NOMO-1 (cell line): ENCODE results near the gene YBX2.
"Not testable (repeated sequence)": the region's sequence is repeated elsewhere in the genome, so short reads cannot be mapped to it uniquely, and the experiment has no call there.

ENCODE experiments used
- DNase-seq, 2 experiments: peaks; one replicate each; lab custom pipeline; 2025; ENCODE audit not compliant: unreplicated experiment in 2 of 2; lab: John Stamatoyannopoulos, UW

Gene YBX2

GRCh38 chr17:7294614-7295153 lies at the start of gene YBX2:
Gene YBX2, minus strand, starts transcription at chr17:7294639. Its CDS starts 139 bp downstream, at chr17:7294500.
- DNase-seq = peak; percentile 58 to 78

GRCh38 chr17:7343250-7343649 lies 48.8 kb upstream of the YBX2 start:
- DNase-seq = no peak

GRCh38 chr17:7341842-7342241 lies 47.4 kb upstream of the YBX2 start:
- DNase-seq = no peak

GRCh38 chr17:7340179-7340578 lies 45.7 kb upstream of the YBX2 start:
- no peak for DNase-seq

GRCh38 chr17:7337600-7337999 lies 43.2 kb upstream of the YBX2 start:
- not testable (repeated sequence) for DNase-seq

GRCh38 chr17:7336240-7337175 lies 42.1 kb upstream of the YBX2 start, which contains the start of gene ACAP1:
Gene ACAP1, plus strand, starts transcription at chr17:7336529. Its CDS starts 206 bp downstream, at chr17:7336735.
- peak; percentile 42 to 81 for DNase-seq

GRCh38 chr17:7335765-7336164 lies 41.3 kb upstream of the YBX2 start:
- not testable (repeated sequence) for DNase-seq

GRCh38 chr17:7334938-7335538 lies 40.6 kb upstream of the YBX2 start:
- DNase-seq = no peak

- DNase-seq = peak; percentile 40 to 53
Observed at GRCh38 chr17:7332600-7333069, 38.2 kb upstream of the YBX2 start.

GRCh38 chr17:7332111-7332510 lies 37.7 kb upstream of the YBX2 start:
- no peak for DNase-seq

- no peak for DNase-seq
Observed at GRCh38 chr17:7330638-7331015, 36.2 kb upstream of the YBX2 start.

GRCh38 chr17:7329997-7330637 lies 35.7 kb upstream of the YBX2 start:
- peak; percentile 85 to 86 for DNase-seq

GRCh38 chr17:7329374-7329996 lies 35.0 kb upstream of the YBX2 start:
- peak; percentile 97 to 99 for DNase-seq

- no peak for DNase-seq
Observed at GRCh38 chr17:7328840-7329373, 34.5 kb upstream of the YBX2 start, which contains the start of gene NEURL4. Gene NEURL4, minus strand, starts transcription at chr17:7329335. Its CDS starts 23 bp downstream, at chr17:7329312.

- DNase-seq = no peak
Observed at GRCh38 chr17:7328009-7328408, 33.6 kb upstream of the YBX2 start.

GRCh38 chr17:7327501-7327900 lies 33.1 kb upstream of the YBX2 start:
- no peak for DNase-seq

- DNase-seq = no peak
Observed at GRCh38 chr17:7327056-7327455, 32.6 kb upstream of the YBX2 start.

- no peak for DNase-seq
Observed at GRCh38 chr17:7326186-7326585, 31.7 kb upstream of the YBX2 start.

- DNase-seq = no peak
Observed at GRCh38 chr17:7325031-7325528, 30.6 kb upstream of the YBX2 start.

GRCh38 chr17:7324438-7324779 lies 30.0 kb upstream of the YBX2 start:
- DNase-seq = no peak
